HepG2 (cell line): ENCODE data around the gene POGLUT2. TPM values are rescaled to one million over a fixed set of nuclear protein-coding genes. Genes with fewer than 3 reads are reported as not detected.

Experiments
- CSRNP1 ChIP-seq: sonication (generic); formaldehyde crosslinking; IDR thresholded peaks from 2 replicates; pipeline ENCODE4 v1.8.1; 2023; ENCODE audit warnings: mild to moderate bottlenecking, missing genetic modification reagents
- GFI1 ChIP-seq: sonication (generic); formaldehyde crosslinking; IDR thresholded peaks from 2 replicates; pipeline ENCODE4 v1.5.0; 2020; ENCODE audit warnings: missing genetic modification reagents, mild to moderate bottlenecking, borderline replicate concordance
- HOXD1 ChIP-seq: sonication (generic); formaldehyde crosslinking; IDR thresholded peaks from 2 replicates; pipeline ENCODE4 v1.5.0; 2020; ENCODE audit warnings: missing genetic modification reagents
- KAT8 ChIP-seq: IDR thresholded peaks from 2 replicates; pipeline ENCODE4 v1.6.1; 2016; ENCODE audit warnings: missing genetic modification reagents, missing compliant biosample characterization
- KMT2B ChIP-seq: IDR thresholded peaks from 2 replicates; pipeline ENCODE4 v1.6.1; 2016; ENCODE audit warnings: missing genetic modification reagents, missing compliant biosample characterization
- MBNL3 ChIP-seq: fragments of 250-450 bp; sonication (Bioruptor Pico); conservative IDR thresholded peaks from 2 replicates; pipeline ENCODE4 v1.8.0; 2022; ENCODE audit warnings: mild to moderate bottlenecking, inconsistent platforms
- MYC ChIP-seq: sonication (generic); formaldehyde crosslinking; IDR thresholded peaks from 2 replicates; pipeline ENCODE4 v1.9.0; 2021; ENCODE audit warnings: missing genetic modification reagents, borderline replicate concordance
- POLR2AphosphoS5 ChIP-seq: IDR thresholded peaks from 2 replicates; pipeline ENCODE4 v1.6.1; 2012; ENCODE audit warnings: low read depth, low read length
- SOX13 ChIP-seq, 3 experiments: fragments of 450-650 bp in 1 of 3; sonication (generic) in 1 of 3; formaldehyde crosslinking in 1 of 3; IDR thresholded peaks in 2 of 3; conservative IDR thresholded peaks in 1 of 3; 2 replicates each; pipeline versions ENCODE4 v1.5.0 to v1.6.1; 2016 to 2020; ENCODE audit warnings: antibody characterized with exemption in 1 of 3, mild to moderate bottlenecking in 1 of 3, missing compliant biosample characterization in 1 of 3, missing genetic modification reagents in 1 of 3, moderate library complexity in 1 of 3
- ZBTB14 ChIP-seq: sonication (generic); formaldehyde crosslinking; IDR thresholded peaks from 2 replicates; pipeline ENCODE4 v1.4.0; 2020; ENCODE audit warnings: missing genetic modification reagents
- ZMYM4 ChIP-seq: sonication (generic); formaldehyde crosslinking; IDR thresholded peaks from 2 replicates; pipeline ENCODE4 v1.8.1; 2023; ENCODE audit warnings: mild to moderate bottlenecking, missing genetic modification reagents
- ZNF234 ChIP-seq: sonication (generic); formaldehyde crosslinking; conservative IDR thresholded peaks from 2 replicates; pipeline ENCODE4 v1.5.1; 2020; ENCODE audit warnings: mild to moderate bottlenecking, missing genetic modification reagents
- ZNF274 ChIP-seq: sonication (generic); formaldehyde crosslinking; IDR thresholded peaks from 2 replicates; pipeline ENCODE4 v1.5.1; 2020; ENCODE audit warnings: mild to moderate bottlenecking, missing genetic modification reagents
- ZNF547 ChIP-seq: sonication (generic); formaldehyde crosslinking; IDR thresholded peaks from 2 replicates; pipeline ENCODE4 v1.5.1; 2020; ENCODE audit warnings: mild to moderate bottlenecking, missing genetic modification reagents
- ZNF563 ChIP-seq: sonication (generic); formaldehyde crosslinking; IDR thresholded peaks from 2 replicates; pipeline ENCODE4 v1.8.0; 2022; ENCODE audit warnings: mild to moderate bottlenecking, moderate library complexity, missing genetic modification reagents
- ZNF7 ChIP-seq: IDR thresholded peaks from 2 replicates; pipeline ENCODE4 v1.6.1; 2016; ENCODE audit warnings: missing biosample characterization, missing genetic modification reagents
- ZNF724P ChIP-seq: sonication (generic); formaldehyde crosslinking; IDR thresholded peaks from 2 replicates; pipeline ENCODE4 v1.8.0; 2022; ENCODE audit warnings: missing genetic modification reagents, borderline replicate concordance
- ZNF777 ChIP-seq: sonication (generic); formaldehyde crosslinking; IDR thresholded peaks from 2 replicates; pipeline ENCODE4 v1.4.0; 2020; ENCODE audit warnings: missing genetic modification reagents
- ZNF850 ChIP-seq: sonication (generic); formaldehyde crosslinking; conservative IDR thresholded peaks from 2 replicates; pipeline ENCODE4 v1.9.0; 2021; ENCODE audit warnings: mild to moderate bottlenecking, missing genetic modification reagents
- ZNF883 ChIP-seq: sonication (generic); formaldehyde crosslinking; IDR thresholded peaks from 2 replicates; pipeline ENCODE4 v1.5.1; 2020; ENCODE audit warnings: mild to moderate bottlenecking, missing genetic modification reagents; ENCODE audit errors: not compliant biosample characterization
- ZSCAN20 ChIP-seq: sonication (generic); formaldehyde crosslinking; IDR thresholded peaks from 2 replicates; pipeline ENCODE4 v1.4.0; 2020; ENCODE audit warnings: missing genetic modification reagents, mild to moderate bottlenecking, borderline replicate concordance
- ZSCAN22 ChIP-seq: sonication (generic); formaldehyde crosslinking; IDR thresholded peaks from 2 replicates; pipeline ENCODE4 v1.4.0; 2020; ENCODE audit warnings: mild to moderate bottlenecking, missing genetic modification reagents
- polyA plus RNA-seq, 8 experiments: library from polyadenylated mRNA; depleted of rRNA in 3 of 8; stranded (reverse) in 7 of 8; unstranded in 1 of 8; fragments of >200 nt; fragmentation: Illumina TruSeq in 4 of 8; extraction: Trizol in 4 of 8; gene quantifications; 2 replicates each; pipeline versions ENCODE4 v1.2.1 to v1.2.3, GENCODE V29; 2011 to 2016; ENCODE audit warnings: low read depth in 4 of 8, missing spikeins in 1 of 8, mixed read lengths in 1 of 8; ENCODE audit not compliant: insufficient read depth in 1 of 8
- total RNA-seq, 5 experiments: library from RNA; depleted of rRNA; stranded (reverse); fragments of >200 nt; fragmentation: Illumina TruSeq; extraction: Trizol; gene quantifications; 2 replicates each; pipeline ENCODE4 v1.2.3, GENCODE V29; 2016; ENCODE audit warnings: low read depth in 1 of 5
- TF ChIP-seq, protein P1 (sequence below): sonication (generic); formaldehyde crosslinking; IDR thresholded peaks from 2 replicates; pipeline ENCODE4 v1.9.0; 2022; ENCODE audit warnings: missing genetic modification reagents, mild to moderate bottlenecking, borderline replicate concordance

POGLUT2 gene
- total and polyA plus RNA-seq, 2 of the 13 experiments (the other 11 are each of a cell fraction or from before 2014, with no cell fraction given): 18.0 to 26.1 TPM

GRCh38 chr13:102800145-102801041, 1.6 kb upstream of the POGLUT2 start (continued):
- TF ChIP-seq HOXD1 (CRISPR knock-in tag): 0 out of 2 replicates have a peak, but pooled peaks have one; percentile 9
- TF ChIP-seq ZNF7 (CRISPR knock-in tag): no peak
- peak; percentile 64; the same call in 1 of the 2 replicates for TF ChIP-seq ZNF274 (CRISPR knock-in tag)
- TF ChIP-seq POLR2AphosphoS5: peak; percentile 36; the same call in 1 of the 2 replicates
- peak; percentile 81; the same call in 1 of the 2 replicates for TF ChIP-seq MYC
- TF ChIP-seq ZNF547 (CRISPR knock-in tag): 0 out of 2 replicates have a peak, but pooled peaks have one; percentile 55
- TF ChIP-seq, protein P1, sequence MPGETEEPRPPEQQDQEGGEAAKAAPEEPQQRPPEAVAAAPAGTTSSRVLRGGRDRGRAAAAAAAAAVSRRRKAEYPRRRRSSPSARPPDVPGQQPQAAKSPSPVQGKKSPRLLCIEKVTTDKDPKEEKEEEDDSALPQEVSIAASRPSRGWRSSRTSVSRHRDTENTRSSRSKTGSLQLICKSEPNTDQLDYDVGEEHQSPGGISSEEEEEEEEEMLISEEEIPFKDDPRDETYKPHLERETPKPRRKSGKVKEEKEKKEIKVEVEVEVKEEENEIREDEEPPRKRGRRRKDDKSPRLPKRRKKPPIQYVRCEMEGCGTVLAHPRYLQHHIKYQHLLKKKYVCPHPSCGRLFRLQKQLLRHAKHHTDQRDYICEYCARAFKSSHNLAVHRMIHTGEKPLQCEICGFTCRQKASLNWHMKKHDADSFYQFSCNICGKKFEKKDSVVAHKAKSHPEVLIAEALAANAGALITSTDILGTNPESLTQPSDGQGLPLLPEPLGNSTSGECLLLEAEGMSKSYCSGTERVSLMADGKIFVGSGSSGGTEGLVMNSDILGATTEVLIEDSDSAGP: peak; percentile 94
- 0 out of 2 replicates have a peak, but pooled peaks have one; percentile 35 for TF ChIP-seq ZSCAN22
- peak; percentile 81; the same call in 1 of the 2 replicates for TF ChIP-seq ZMYM4 (CRISPR knock-in tag)
- TF ChIP-seq ZNF850: 0 out of 2 replicates have a peak, but pooled peaks have one; percentile 64
- peak; percentile 77 for TF ChIP-seq KMT2B (CRISPR knock-in tag)
- no peak for TF ChIP-seq MBNL3 (CRISPR knock-in tag)
- TF ChIP-seq ZBTB14: 0 out of 2 replicates have a peak, but pooled peaks have one; percentile 26
- TF ChIP-seq ZNF724P (CRISPR knock-in tag): no peak
- peak; percentile 63 for TF ChIP-seq ZNF883 (CRISPR knock-in tag)
- TF ChIP-seq KAT8 (CRISPR knock-in tag): peak; percentile 39; the same call in 1 of the 2 replicates
- peak; percentile 85 for TF ChIP-seq ZNF563
- peak; percentile 98 for TF ChIP-seq ZNF777 (CRISPR knock-in tag)
- TF ChIP-seq ZNF234: 0 out of 2 replicates have a peak, but pooled peaks have one; percentile 17
- peak; percentile 14; the same call in 1 of the 2 replicates for TF ChIP-seq GFI1
- 0 out of 2 replicates have a peak, but pooled peaks have one; percentile 29 for TF ChIP-seq ZSCAN20 (CRISPR knock-in tag)
- TF ChIP-seq CSRNP1 (CRISPR knock-in tag): 0 out of 2 replicates have a peak, but pooled peaks have one; percentile 58
- TF ChIP-seq SOX13 (IDR thresholded peaks at IDR 0.05): no peak
- TF ChIP-seq SOX13 (CRISPR knock-in tag; conservative IDR thresholded peaks at IDR 0.05 in 1 of 2, IDR thresholded peaks at IDR 0.05 in 1 of 2): peak in 1 of 2 experiments; percentile 5; a peak in 1 of 4 replicates
